Testis (tissue), 3 donors: ENCODE measurements around the gene RTN4RL2. TPM values are rescaled to one million over a fixed set of nuclear protein-coding genes. Genes with fewer than 3 reads are reported as not detected.
A peak's percentile ranks its signal among the peaks of the same experiment; 100 is the strongest.

Source experiments
- DNase-seq: peaks from one replicate; pipeline ENCODE4 v3.0.0-alpha.2; 2019
- H3K27ac ChIP-seq, 2 donors: fragments of 200-600 bp; sonication (generic); one replicate each; pipeline ENCODE4 v1.5.1; 2019
- H3K27me3 ChIP-seq: fragments of 200-600 bp; sonication (generic); one replicate; pipeline ENCODE4 v1.5.1; 2019
- H3K36me3 ChIP-seq: fragments of 200-600 bp; sonication (generic); one replicate; pipeline ENCODE4 v1.5.1; 2017; ENCODE audit warnings: low read depth; ENCODE audit errors: missing control alignments
- H3K4me1 ChIP-seq: fragments of 200-600 bp; sonication (generic); one replicate; pipeline ENCODE4 v1.5.1; 2019
- H3K4me3 ChIP-seq, 2 donors: fragments of 200-600 bp; sonication (generic); one replicate each; pipeline ENCODE4 v1.5.1; 2017 to 2019
- H3K9me3 ChIP-seq: fragments of 200-600 bp; sonication (generic); one replicate; pipeline ENCODE4 v1.5.1; 2017
- CTCF ChIP-seq, 3 experiments: fragments of 450-650 bp in 2 of 3; fragments of 200-600 bp in 1 of 3; sonication (generic) in 1 of 3; IDR thresholded peaks; one replicate each; pipeline ENCODE4 v1.5.1; 2016 to 2019; ENCODE audit warnings: antibody characterized with exemption in 3 of 3, mild to moderate bottlenecking in 2 of 3, moderate library complexity in 1 of 3
- POLR2A ChIP-seq: fragments of 450-650 bp; IDR thresholded peaks from one replicate; pipeline ENCODE4 v1.6.1; 2017; ENCODE audit warnings: antibody characterized with exemption, mild to moderate bottlenecking, moderate library complexity
- WGBS, 2 donors: methylation state at CpG; one replicate each; pipeline ENCODE4 v1.1.5; 2018; 5-methylcytosine and 5-hydroxymethylcytosine counted together
- intact Hi-C: fragments of 100-400 bp; cut with DNase I; formaldehyde crosslinking; loops from one replicate; pipeline ENCODE4 v1.15.1; 2023; ENCODE audit warnings: low total_unique reads
- polyA plus RNA-seq: library from polyadenylated mRNA; stranded (reverse); fragments of 350-450 nt; fragmentation: Illumina TruSeq; extraction: RNeasy Lipid Tissue Mini Kit (QIAGEN cat#74804); gene quantifications from one replicate; pipeline ENCODE4 v1.2.3, GENCODE V29; 2014; ENCODE audit warnings: low read depth, low replicate concordance; ENCODE audit not compliant: insufficient read depth
- total RNA-seq, 2 donors: library from RNA; depleted of rRNA; stranded (reverse); fragments of >200 nt; gene quantifications; one replicate each; pipeline ENCODE4 v1.2.3, GENCODE V29; 2016

RTN4RL2 gene
- total and polyA plus RNA-seq, 3 donors from 2014 or later = 2.3 to 3.2 (median 2.5) TPM

DNA sequence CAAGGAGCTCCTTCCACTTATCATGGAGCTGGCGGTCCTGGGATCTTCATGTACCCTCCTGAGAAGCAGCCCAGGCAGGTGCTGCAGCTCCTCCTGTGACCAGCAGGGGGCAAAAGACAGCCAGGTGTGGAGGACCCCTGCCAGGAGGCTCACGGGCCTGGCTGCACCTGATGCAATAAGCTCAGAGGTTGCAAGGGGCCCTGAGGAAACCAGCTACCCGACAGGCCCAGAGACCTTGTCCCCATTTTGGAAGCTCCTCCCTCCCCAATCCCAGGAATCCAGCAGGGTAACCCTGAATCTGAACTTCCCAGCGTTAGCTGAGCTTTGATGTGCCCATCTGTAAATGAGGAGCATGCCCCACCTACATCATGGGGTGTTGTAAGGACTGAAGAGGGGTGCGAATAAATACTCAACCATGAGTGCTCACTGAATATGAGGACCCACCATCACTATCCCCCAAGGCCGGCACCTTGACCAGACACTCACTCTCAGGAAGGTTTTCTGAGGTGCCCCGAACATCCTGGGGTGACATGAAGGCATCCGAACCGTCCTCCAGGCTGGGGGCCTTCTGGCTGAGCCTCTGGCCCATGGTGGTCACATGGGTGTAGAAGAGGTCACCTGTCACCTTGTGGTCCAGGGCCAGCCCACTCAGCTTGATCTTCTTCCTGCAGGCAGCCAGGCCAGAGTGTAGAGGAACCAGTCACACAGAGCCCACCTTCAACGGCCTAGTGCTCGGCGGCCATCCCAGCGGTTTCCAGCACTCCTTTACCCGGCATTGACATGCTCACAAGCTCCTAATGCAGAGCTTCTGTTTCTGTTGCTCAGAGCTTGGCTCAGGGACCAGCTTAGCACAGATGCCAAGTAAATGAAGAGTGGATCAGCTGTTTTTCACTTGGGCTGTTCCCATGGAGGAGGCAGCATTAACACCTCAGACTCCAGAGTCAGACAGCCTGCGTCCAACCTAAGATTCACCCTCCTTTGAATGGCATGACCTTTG, 33.5 kb downstream of the RTN4RL2 start:
- intact Hi-C loops = no loop called here
- no peaks in the 10 kb centered on the region for H3K9me3 ChIP-seq
- no peak overlapping the region for H3K27ac ChIP-seq
- no peak overlapping the region for H3K4me3 ChIP-seq
- H3K36me3 ChIP-seq = no peaks in the 10 kb centered on the region
- TF ChIP-seq CTCF (IDR thresholded peaks at IDR 0.05) (peak in 2 of 3 experiments; percentile 71 to 86), POLR2A (no peak)
- no peaks in the 10 kb centered on the region for H3K27me3 ChIP-seq
- 64 to 78% methylated on average over 9 to 15 of the region's 15 CpGs for WGBS, 2 donors
- DNase-seq = peak; percentile 67
- H3K4me1 ChIP-seq = peaks cover 3% of the 10 kb centered on the region

DNA sequence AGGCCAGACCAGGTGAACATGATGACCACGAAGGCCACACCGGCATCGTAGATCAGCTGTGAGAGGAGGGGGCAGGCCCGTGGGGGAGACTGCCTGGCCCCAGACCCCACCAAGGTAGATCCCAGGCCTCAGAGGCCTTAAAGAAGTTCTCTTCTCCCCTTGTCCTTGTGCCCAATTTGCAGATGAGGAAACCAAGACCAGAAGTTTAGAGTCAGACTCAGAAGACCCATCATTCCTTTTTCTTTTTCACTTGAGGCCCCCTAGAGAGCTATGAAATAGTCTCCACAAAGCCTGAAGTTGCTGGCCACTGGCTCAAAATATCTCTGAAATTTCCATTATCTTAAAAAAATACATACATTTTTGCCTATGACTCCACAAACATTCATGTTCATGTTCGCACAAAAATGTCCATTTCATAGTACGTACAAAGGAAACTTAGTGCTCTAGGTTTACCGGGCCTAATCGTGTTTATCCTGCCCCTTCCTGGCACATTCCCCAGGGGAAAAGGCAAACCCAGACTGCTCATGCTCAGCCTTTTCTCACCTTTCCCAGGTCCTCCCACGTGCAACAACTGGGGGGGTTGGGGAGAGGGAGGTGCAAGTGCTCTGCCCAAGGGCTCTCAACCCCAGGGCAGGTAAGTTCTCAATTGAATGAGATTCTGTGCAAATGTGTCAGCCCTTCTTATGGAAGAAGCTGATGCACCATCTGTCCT, 35.9 kb downstream of the RTN4RL2 start:
- TF ChIP-seq CTCF (IDR thresholded peaks at IDR 0.05) = no peak
- no peak for TF ChIP-seq POLR2A
- H3K27ac ChIP-seq = no peak overlapping the region
- peaks cover 19% of the 10 kb centered on the region for H3K4me1 ChIP-seq
- intact Hi-C loops = no loop called here
- H3K4me3 ChIP-seq = no peak overlapping the region
- WGBS, 2 donors = 87 to 88% methylated on average over 9 of the region's 9 CpGs
- no peak for DNase-seq
- no peaks in the 10 kb centered on the region for H3K27me3 ChIP-seq
- no peaks in the 10 kb centered on the region for H3K36me3 ChIP-seq
- no peaks in the 10 kb centered on the region for H3K9me3 ChIP-seq

GRCh38 chr11:57497303-57498247, 37.2 kb downstream of the RTN4RL2 start:
- 88 to 92% methylated on average over 15 of the region's 15 CpGs for WGBS, 2 donors
- no peak for DNase-seq
- TF ChIP-seq POLR2A = no peak
- TF ChIP-seq CTCF (IDR thresholded peaks at IDR 0.05) = no peak
- intact Hi-C loops = no loop called here
- no peaks in the 10 kb centered on the region for H3K27me3 ChIP-seq
- H3K27ac ChIP-seq = no peak overlapping the region
- H3K9me3 ChIP-seq = no peaks in the 10 kb centered on the region
- no peak overlapping the region for H3K4me3 ChIP-seq
- no peaks in the 10 kb centered on the region for H3K36me3 ChIP-seq
- peaks cover 19% of the 10 kb centered on the region for H3K4me1 ChIP-seq

DNA sequence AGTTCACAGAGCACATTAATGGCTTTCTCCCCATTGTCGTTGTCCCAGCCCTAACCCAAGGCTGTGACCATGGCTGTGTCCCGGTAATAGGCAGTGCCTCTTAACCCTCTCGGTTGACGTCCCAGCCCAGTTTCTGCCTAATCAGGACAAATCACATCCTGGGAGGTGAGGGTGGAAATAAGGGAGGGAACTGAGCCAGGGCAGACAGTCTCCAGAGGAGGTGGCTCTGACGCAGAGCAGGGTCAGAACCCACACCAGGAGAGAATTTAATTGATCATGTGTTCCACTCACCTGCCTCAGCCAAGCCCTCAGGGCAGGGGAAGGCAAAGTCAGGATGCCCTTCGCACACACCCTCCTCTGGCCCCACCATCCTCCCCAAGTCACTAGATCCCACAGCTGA, 38.2 kb downstream of the RTN4RL2 start:
- Histone ChIP-seq H3K4me1 (peaks cover 19% of the 10 kb centered on the region), H3K27me3 (no peaks in the 10 kb centered on the region), H3K9me3 (no peaks in the 10 kb centered on the region), H3K4me3 (no peak overlapping the region), H3K27ac (no peak overlapping the region), H3K36me3 (no peaks in the 10 kb centered on the region)
- intact Hi-C loops = no loop called here
- TF ChIP-seq CTCF (IDR thresholded peaks at IDR 0.05) (no peak), POLR2A (no peak)
- 81 to 90% methylated on average over 6 of the region's 6 CpGs for WGBS, 2 donors
- no peak for DNase-seq
